IMR-90 (cell line): ENCODE results near the gene OSGEP. TPM values are rescaled to one million over a fixed set of nuclear protein-coding genes. Genes with fewer than 3 reads are reported as not detected.
A peak's percentile ranks its signal among the peaks of the same experiment; 100 is the strongest.

Experiments
- ATAC-seq: fragments of 200-7000 bp; cut with Tn5 transposase; 2 replicates; pipeline ENCODE4 v1.9.1; 2020; ENCODE audit warnings: low read depth, mild to moderate bottlenecking, moderate library complexity
- Bru-seq: library from RNA; stranded (reverse); fragments of 400-500 nt; gene quantifications from one replicate; lab custom pipeline; 2021; lab: Mats Ljungman, UMichigan
- BruChase-seq, 2 experiments: library from RNA; stranded (reverse); fragments of 400-500 nt; gene quantifications; one replicate each; lab custom pipeline; 2021; lab: Mats Ljungman, UMichigan
- BruUV-seq: library from RNA; stranded (reverse); fragments of 400-500 nt; replicated peaks from 2 replicates; lab custom pipeline; 2021; lab: Mats Ljungman, UMichigan
- CTCF ChIA-PET: fragments of 300-600 bp; formaldehyde crosslinking; extraction: SDS; loops from one replicate; lab custom pipeline; 2021; ENCODE audit warnings: antibody characterized with exemption; lab: Yijun Ruan, JAX
- POLR2A ChIA-PET: fragments of 300-600 bp; sonication (Branson Sonifier 250); formaldehyde crosslinking; loops from one replicate; lab custom pipeline; 2022; ENCODE audit warnings: antibody characterized with exemption; ENCODE audit not compliant: unreplicated experiment; lab: Charles Lee
- DNase-seq: peaks from one replicate; pipeline ENCODE4 v3.0.0; 2013
- H2AFZ ChIP-seq: replicated peaks from 2 replicates; pipeline ENCODE3; 2013; ENCODE audit warnings: low read length, mild to moderate bottlenecking; ENCODE audit not compliant: poor library complexity
- H2AK5ac ChIP-seq: 2 replicates; pipeline ENCODE4 v1.6.1; 2013; ENCODE audit warnings: low read depth, low read length, inconsistent platforms
- H2AK9ac ChIP-seq: replicated peaks from 2 replicates; pipeline ENCODE3; 2013; ENCODE audit warnings: mild to moderate bottlenecking, low read depth, low read length, moderate library complexity; ENCODE audit not compliant: poor library complexity
- H2BK120ac ChIP-seq: 2 replicates; pipeline ENCODE4 v1.6.1; 2013; ENCODE audit warnings: low read depth, low read length, inconsistent platforms
- H2BK15ac ChIP-seq: 3 replicates; pipeline ENCODE4 v1.6.1; 2013; ENCODE audit warnings: low read depth, low read length, inconsistent platforms
- H2BK20ac ChIP-seq: 2 replicates; pipeline ENCODE4 v1.6.1; 2013; ENCODE audit warnings: low read depth, mild to moderate bottlenecking, inconsistent platforms, low read length, moderate library complexity
- H2BK5ac ChIP-seq: 2 replicates; pipeline ENCODE4 v1.6.1; 2013; ENCODE audit warnings: mild to moderate bottlenecking, low read depth, low read length, inconsistent platforms; ENCODE audit not compliant: poor library complexity, severe bottlenecking
- H3K14ac ChIP-seq: replicated peaks from 2 replicates; pipeline ENCODE4 v1.6.1; 2013; ENCODE audit warnings: low read depth, low read length, inconsistent platforms
- H3K18ac ChIP-seq: 2 replicates; pipeline ENCODE4 v1.6.1; 2013; ENCODE audit warnings: low read depth, low read length, control low read depth
- H3K23ac ChIP-seq: 2 replicates; pipeline ENCODE4 v1.6.1; 2013; ENCODE audit warnings: low read depth, low read length, inconsistent platforms
- H3K27ac ChIP-seq: 2 replicates; pipeline ENCODE4 v1.5.1; 2013; ENCODE audit warnings: mild to moderate bottlenecking, control low read depth, low read length; ENCODE audit not compliant: insufficient read depth
- H3K27me3 ChIP-seq: 2 replicates; pipeline ENCODE4 v1.6.1; 2013; ENCODE audit warnings: low read length; ENCODE audit not compliant: control insufficient read depth, insufficient read depth
- H3K36me3 ChIP-seq: 2 replicates; pipeline ENCODE4 v1.6.1; 2013; ENCODE audit warnings: low read length, mixed read lengths; ENCODE audit not compliant: control insufficient read depth, insufficient read depth
- H3K4ac ChIP-seq: 2 replicates; pipeline ENCODE4 v1.6.1; 2013; ENCODE audit warnings: low read depth, low read length, inconsistent platforms
- H3K4me1 ChIP-seq: 2 replicates; pipeline ENCODE4 v1.6.1; 2013; ENCODE audit warnings: low read length, mixed read lengths; ENCODE audit not compliant: control insufficient read depth, insufficient read depth
- H3K4me2 ChIP-seq: 2 replicates; pipeline ENCODE4 v1.6.1; 2013; ENCODE audit warnings: low read depth, mild to moderate bottlenecking, control low read depth, low read length, moderate library complexity
- H3K4me3 ChIP-seq: 2 replicates; pipeline ENCODE4 v1.5.1; 2013; ENCODE audit warnings: low read depth, mild to moderate bottlenecking, control low read depth, low read length, moderate library complexity; ENCODE audit not compliant: insufficient read depth
- H3K56ac ChIP-seq: 2 replicates; pipeline ENCODE4 v1.6.1; 2013; ENCODE audit warnings: low read length, inconsistent platforms; ENCODE audit not compliant: insufficient read depth; ENCODE audit errors: extremely low read depth
- H3K79me1 ChIP-seq, 2 experiments: 2 replicates each; pipeline ENCODE4 v1.6.1; 2013; ENCODE audit warnings: low read length in 2 of 2, inconsistent platforms in 1 of 2, low read depth in 1 of 2
- H3K9ac ChIP-seq: 2 replicates; pipeline ENCODE4 v1.6.1; 2013; ENCODE audit warnings: low read depth, low read length, control low read depth
- H3K9me1 ChIP-seq: 2 replicates; pipeline ENCODE4 v1.6.1; 2013; ENCODE audit warnings: low read length, inconsistent platforms; ENCODE audit not compliant: insufficient read depth
- H3K9me3 ChIP-seq: 2 replicates; pipeline ENCODE4 v1.6.1; 2013; ENCODE audit warnings: low read length; ENCODE audit not compliant: control insufficient read depth, insufficient read depth
- H4K20me1 ChIP-seq: 2 replicates; pipeline ENCODE4 v1.6.1; 2013; ENCODE audit warnings: low read length, inconsistent platforms; ENCODE audit not compliant: insufficient read depth
- H4K5ac ChIP-seq: 2 replicates; pipeline ENCODE4 v1.6.1; 2013; ENCODE audit warnings: mild to moderate bottlenecking, low read depth, low read length, control low read depth
- H4K8ac ChIP-seq, 2 experiments: 2 replicates each; pipeline ENCODE4 v1.6.1; 2013; ENCODE audit warnings: low read depth in 2 of 2, low read length in 2 of 2, control low read depth in 1 of 2, inconsistent platforms in 1 of 2
- H4K91ac ChIP-seq: 2 replicates; pipeline ENCODE4 v1.6.1; 2013; ENCODE audit warnings: low read depth, low read length, inconsistent platforms; ENCODE audit not compliant: insufficient read depth
- BHLHE40 ChIP-seq: fragments of 150-350 bp; IDR thresholded peaks from 2 replicates; pipeline ENCODE4 v1.6.1; 2016; ENCODE audit warnings: mild to moderate bottlenecking, low read depth, low read length
- CEBPB ChIP-seq: IDR thresholded peaks from 2 replicates; pipeline ENCODE4 v1.6.1; 2012; ENCODE audit warnings: low read depth, low read length, improper control_type of control experiment
- CHD1 ChIP-seq: IDR thresholded peaks from 2 replicates; pipeline ENCODE4 v1.6.1; 2012; ENCODE audit warnings: low read depth, low read length, improper control_type of control experiment
- FOS ChIP-seq: fragments of 150-350 bp; IDR thresholded peaks from 2 replicates; pipeline ENCODE4 v1.6.1; 2016; ENCODE audit warnings: low read depth, low read length
- MAZ ChIP-seq: IDR thresholded peaks from 2 replicates; pipeline ENCODE4 v1.6.1; 2012; ENCODE audit warnings: low read depth, mild to moderate bottlenecking, low read length, improper control_type of control experiment, moderate library complexity, borderline replicate concordance
- MXI1 ChIP-seq: IDR thresholded peaks from 2 replicates; pipeline ENCODE4 v1.6.1; 2012; ENCODE audit warnings: low read depth, mild to moderate bottlenecking, low read length, moderate library complexity, borderline replicate concordance
- NFE2L2 ChIP-seq: fragments of 150-350 bp; IDR thresholded peaks from 2 replicates; pipeline ENCODE4 v1.6.1; 2016; ENCODE audit warnings: low read depth, mild to moderate bottlenecking, low read length
- POLR2A ChIP-seq: IDR thresholded peaks from 2 replicates; pipeline ENCODE4 v1.6.1; 2012; ENCODE audit warnings: mild to moderate bottlenecking, low read depth, low read length
- RCOR1 ChIP-seq: IDR thresholded peaks from 2 replicates; pipeline ENCODE4 v1.6.1; 2012; ENCODE audit warnings: mild to moderate bottlenecking, low read length, improper control_type of control experiment; ENCODE audit not compliant: insufficient replicate concordance
- RFX5 ChIP-seq: IDR thresholded peaks from 2 replicates; pipeline ENCODE4 v1.8.0; 2012; ENCODE audit warnings: low read depth, mild to moderate bottlenecking, low read length, moderate library complexity
- SMC3 ChIP-seq: fragments of 150-350 bp; IDR thresholded peaks from 2 replicates; pipeline ENCODE4 v1.6.1; 2016; ENCODE audit warnings: low read depth, mild to moderate bottlenecking, antibody characterized with exemption, low read length, moderate library complexity
- USF2 ChIP-seq: fragments of 150-350 bp; IDR thresholded peaks from 2 replicates; pipeline ENCODE4 v1.6.1; 2017; ENCODE audit warnings: mild to moderate bottlenecking, antibody characterized with exemption, low read length, low read depth
- WGBS, 2 experiments: methylation state at CpG; one replicate each; pipeline versions ENCODE4 v1.1.5 to v1.1.7; 2013; ENCODE audit warnings: missing lambda C conversion rate in 2 of 2; ENCODE audit not compliant: insufficient read length in 1 of 2; ENCODE audit errors: extremely low coverage in 2 of 2; 5-methylcytosine and 5-hydroxymethylcytosine counted together
- dilution Hi-C: fragments of 300-500 bp; cut with HindIII; formaldehyde crosslinking; loops from one replicate; pipeline ENCODE4 v1.14.3; 2018; ENCODE audit warnings: low sequenced_read_pairs; ENCODE audit not compliant: unreplicated experiment
- in situ Hi-C: fragments of 300-500 bp; cut with MboI; formaldehyde crosslinking; loops from 3 replicates; pipeline ENCODE4 v1.14.3; 2019; ENCODE audit warnings: low sequenced_read_pairs, inconsistent platforms, mixed read lengths
- intact Hi-C: fragments of 100-400 bp; cut with micrococcal nuclease; formaldehyde crosslinking; loops from 2 replicates; pipeline ENCODE4 v1.10.0; 2022
- long read RNA-seq: library from polyadenylated mRNA; unstranded; transcript quantifications from one replicate; pipeline ENCODE4 v2.0.0, GENCODE V29; 2021; ENCODE audit not compliant: unreplicated experiment
- polyA plus RNA-seq, 3 experiments: library from polyadenylated mRNA; depleted of rRNA; stranded (reverse); fragments of >200 nt; gene quantifications; 2 replicates each; pipeline ENCODE4 v1.2.3, GENCODE V29; 2012; ENCODE audit warnings: low replicate concordance in 1 of 3
- total RNA-seq: library from RNA; depleted of rRNA; stranded (reverse); fragments of >200 nt; gene quantifications from 2 replicates; pipeline ENCODE4 v1.2.3, GENCODE V29; 2012; rRNA removed
- TF ChIP-seq, protein P1 (sequence below): fragments of 150-350 bp; IDR thresholded peaks from 2 replicates; pipeline ENCODE4 v1.6.1; 2016; ENCODE audit warnings: low read depth, mild to moderate bottlenecking, low read length, moderate library complexity, borderline replicate concordance

The OSGEP gene
- total RNA-seq: 32.4 and 38.0 TPM in 2 replicates
- 23.1 and 24.7 TPM in 2 replicates for polyA plus RNA-seq (2012; rRNA removed)
- polyA plus RNA-seq (2012; cell fraction: cytosol; rRNA removed): 34.4 and 36.2 TPM in 2 replicates
- 144 and 145 TPM in 2 replicates for polyA plus RNA-seq (2012; cell fraction: nucleus; rRNA removed; ENCODE audit: low replicate concordance)
- Bru-seq, nascent RNA: percentile 64 among the genes with signal in this experiment
- BruChase-seq, experiment 1, labeled RNA remaining after a 6-hour chase: percentile 78 among the genes with signal in this experiment
- BruChase-seq, experiment 2, labeled RNA remaining after a 2-hour chase: percentile 76 among the genes with signal in this experiment
- long read RNA-seq, transcript OSGEP-201 (11 exons, 2,002 nt): major isoform, 12 of 19 reads
- long read RNA-seq, partial matches to known transcripts: 4 of 19 reads
- long read RNA-seq, other reads (novel, unspliced or antisense): 3 of 19 reads

DNA sequence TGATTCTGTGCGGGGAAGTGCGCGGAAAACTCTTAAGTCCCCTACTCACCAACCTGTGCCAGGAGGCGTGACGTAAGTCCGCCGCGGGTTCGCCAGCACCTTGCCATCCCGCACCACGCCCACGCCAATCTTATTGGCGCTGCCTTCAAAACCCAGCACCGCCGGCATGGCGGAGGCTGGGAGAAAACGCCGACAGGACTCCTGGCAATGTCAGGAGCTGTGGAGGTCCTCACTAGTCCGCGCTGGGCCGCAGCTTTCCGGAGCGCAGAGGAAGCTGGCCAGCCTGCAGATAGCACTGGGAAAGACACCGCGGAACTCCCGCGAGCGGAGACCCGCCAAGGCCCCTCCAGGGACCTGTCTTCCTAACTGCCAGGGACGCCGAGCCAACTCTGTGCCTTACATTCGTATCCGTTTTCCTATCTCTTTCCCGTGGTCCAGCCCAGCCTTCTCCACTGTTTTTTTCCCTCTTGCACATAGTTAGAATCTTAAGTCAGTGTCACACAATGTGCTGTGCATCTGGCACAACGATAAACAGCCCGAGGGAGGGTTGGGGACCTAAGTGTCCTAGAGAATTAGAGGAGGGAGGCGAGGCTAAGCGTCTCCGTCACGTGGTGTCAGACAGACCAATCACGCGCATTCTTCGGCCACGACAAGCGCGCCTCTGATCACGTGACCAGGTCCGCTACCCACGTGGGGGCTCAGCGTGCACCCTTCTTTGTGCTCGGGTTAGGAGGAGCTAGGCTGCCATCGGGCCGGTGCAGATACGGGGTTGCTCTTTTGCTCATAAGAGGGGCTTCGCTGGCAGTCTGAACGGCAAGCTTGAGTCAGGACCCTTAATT lies at the start of gene OSGEP, which contains the start of gene APEX1:
OSGEP (minus strand) TSS at position 297 of the 839 bp plus-strand sequence; CDS start at position 168, 129 bp downstream.
APEX1 (plus strand) TSS at position 711 of the 839 bp plus-strand sequence. CDS start 420 bp downstream, outside the sequence.
- peak; percentile 99 for DNase-seq
- dilution Hi-C loops (no loop called here), in situ Hi-C loops (loop anchor here (25.0 kb wide), 1 partner anchor 633 kb away; the partner anchor contains the start of gene ZNF219), intact Hi-C loops (loop anchor here (1.0 kb wide), 1 partner anchor 111 kb away; the partner anchor contains the start of gene PARP2)
- peak within 1 kb of the TSS; percentile 96 for H3K4ac ChIP-seq
- H3K4me3 ChIP-seq: peak within 1 kb of the TSS; percentile 62
- H3K4me2 ChIP-seq: peak within 1 kb of the TSS; percentile 69
- ChIA-PET CTCF (interaction anchor here (1.4 kb wide), 1 partner anchor 39 kb away, joined by 7 read pairs; no protein-coding TSS in a partner anchor), POLR2A (interaction anchor here (0.9 kb wide), 1 partner anchor 10 kb away, joined by 3 read pairs; no protein-coding TSS in a partner anchor)
- H2AK9ac ChIP-seq: peak within 1 kb of the TSS; percentile 88
- peak within 1 kb of the TSS; percentile 94 for H2BK120ac ChIP-seq
- peak within 1 kb of the TSS; percentile 58 for H2BK20ac ChIP-seq
- H3K56ac ChIP-seq: peak within 1 kb of the TSS; percentile 97
- no peaks in the 10 kb centered on the region for H3K27me3 ChIP-seq
- peaks cover 28% of the 10 kb centered on the region for H3K36me3 ChIP-seq
- peak; percentile 90 for ATAC-seq
- peak within 1 kb of the TSS; percentile 98 for H3K14ac ChIP-seq
- peak within 1 kb of the TSS; percentile 72 for H2AK5ac ChIP-seq
- H3K27ac ChIP-seq: peak within 1 kb of the TSS; percentile 80
- H3K23ac ChIP-seq: peak within 1 kb of the TSS; percentile 93
- 0 out of 2 replicates have a peak, but pooled peaks cover 6% of the 10 kb centered on the region for H3K9me1 ChIP-seq
- WGBS, 2 experiments: 0% methylated on average over 20 of the region's 56 CpGs; no CpG with 5 or more reads in 1 of the 2 experiments
- peaks cover 18 to 39% of the 10 kb centered on the region in 2 experiments for H3K79me1 ChIP-seq
- H2AFZ ChIP-seq: peak within 1 kb of the TSS; percentile 97
- H2BK15ac ChIP-seq: peak within 1 kb of the TSS; percentile 91
- no peaks in the 10 kb centered on the region for H4K20me1 ChIP-seq
- H4K91ac ChIP-seq: peak within 1 kb of the TSS; percentile 97
- H3K9ac ChIP-seq: peak within 1 kb of the TSS; percentile 85
- peak within 1 kb of the TSS; percentile 90 for H2BK5ac ChIP-seq
- peak within 1 kb of the TSS; percentile 61 for H3K18ac ChIP-seq
- H4K8ac ChIP-seq: peak within 1 kb of the TSS; percentile 75 to 94
- no peaks in the 10 kb centered on the region for H3K4me1 ChIP-seq
- H4K5ac ChIP-seq: peak within 1 kb of the TSS; percentile 46
- no TSS peak for BruUV-seq
- H3K9me3 ChIP-seq: no peaks in the 10 kb centered on the region
- peak; percentile 86 for TF ChIP-seq BHLHE40
- peak; percentile 43; the same call in 1 of the 2 replicates for TF ChIP-seq MAZ
- TF ChIP-seq NFE2L2: no peak
- TF ChIP-seq POLR2A: peak; percentile 87
- TF ChIP-seq CHD1: no peak
- TF ChIP-seq USF2: peak; percentile 100
- TF ChIP-seq, protein P1, sequence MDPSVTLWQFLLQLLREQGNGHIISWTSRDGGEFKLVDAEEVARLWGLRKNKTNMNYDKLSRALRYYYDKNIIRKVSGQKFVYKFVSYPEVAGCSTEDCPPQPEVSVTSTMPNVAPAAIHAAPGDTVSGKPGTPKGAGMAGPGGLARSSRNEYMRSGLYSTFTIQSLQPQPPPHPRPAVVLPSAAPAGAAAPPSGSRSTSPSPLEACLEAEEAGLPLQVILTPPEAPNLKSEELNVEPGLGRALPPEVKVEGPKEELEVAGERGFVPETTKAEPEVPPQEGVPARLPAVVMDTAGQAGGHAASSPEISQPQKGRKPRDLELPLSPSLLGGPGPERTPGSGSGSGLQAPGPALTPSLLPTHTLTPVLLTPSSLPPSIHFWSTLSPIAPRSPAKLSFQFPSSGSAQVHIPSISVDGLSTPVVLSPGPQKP: no peak
- TF ChIP-seq RCOR1: no peak
- TF ChIP-seq FOS: peak; percentile 98
- TF ChIP-seq CEBPB: no peak
- peak; percentile 97 for TF ChIP-seq MXI1
- TF ChIP-seq RFX5: no peak
- TF ChIP-seq SMC3: no peak; the same call in 1 of the 2 replicates
